Sigmoid colon (tissue), 7 donors: Measurements from ENCODE around the gene TBX5. TPM values are rescaled to one million over a fixed set of nuclear protein-coding genes. Genes with fewer than 3 reads are reported as not detected.

Experiments
- DNase-seq: peaks from one replicate; pipeline ENCODE4 v3.0.0-alpha.2; 2019
- H3K27ac ChIP-seq, 4 donors: fragments of 200-600 bp; sonication (generic); one replicate each; pipeline ENCODE4 v1.5.1; 2016 to 2019; ENCODE audit warnings: mild to moderate bottlenecking in 1 of 4
- H3K27me3 ChIP-seq, 3 donors: fragments of 200-600 bp; sonication (generic); one replicate each; pipeline ENCODE4 v1.5.1; 2019; ENCODE audit warnings: mild to moderate bottlenecking in 1 of 3
- H3K36me3 ChIP-seq, 4 donors: fragments of 200-600 bp; sonication (generic); one replicate each; pipeline ENCODE4 v1.5.1; 2016 to 2019
- H3K4me1 ChIP-seq, 4 donors: fragments of 200-600 bp; sonication (generic); one replicate each; pipeline ENCODE4 v1.5.1; 2017 to 2019
- H3K4me3 ChIP-seq, 4 donors: fragments of 200-600 bp; sonication (generic); one replicate each; pipeline ENCODE4 v1.5.1; 2017 to 2019; ENCODE audit warnings: mild to moderate bottlenecking in 2 of 4, moderate library complexity in 1 of 4
- H3K9me3 ChIP-seq, 4 donors: fragments of 200-600 bp in 3 of 4; sonication (generic) in 3 of 4; one replicate each; pipeline versions ENCODE4 v1.5.1 to v1.6.1; 2013 to 2019
- EP300 ChIP-seq, 4 donors: sonication (generic); formaldehyde crosslinking; IDR thresholded peaks; one replicate each; pipeline ENCODE4 v1.6.1; 2017; ENCODE audit warnings: antibody characterized with exemption in 4 of 4
- POLR2A ChIP-seq, 2 donors: fragments of 450-650 bp; IDR thresholded peaks; one replicate each; pipeline ENCODE4 v1.6.1; 2016; ENCODE audit warnings: antibody characterized with exemption in 2 of 2, mild to moderate bottlenecking in 2 of 2, moderate library complexity in 2 of 2
- POLR2AphosphoS5 ChIP-seq, 4 donors: sonication (generic); formaldehyde crosslinking; IDR thresholded peaks; one replicate each; pipeline ENCODE4 v1.6.1; 2017; ENCODE audit warnings: antibody characterized with exemption in 4 of 4
- whole genome bisulfite sequencing, 2 donors: extraction: QIAGEN DNeasy Blood & Tissue Kit; methylation state at CpG; one replicate each; pipeline ENCODE4 v1.1.7; 2013; 5-methylcytosine and 5-hydroxymethylcytosine counted together
- intact Hi-C: fragments of 100-400 bp; cut with DNase I; formaldehyde crosslinking; loops from one replicate; pipeline ENCODE4 v1.15.1; 2023
- polyA plus RNA-seq, 3 donors: library from polyadenylated mRNA; stranded (reverse); fragments of 200-250 nt; gene quantifications; one replicate each; pipeline ENCODE4 v1.2.3, GENCODE V29; 2013
- total RNA-seq, 4 donors: library from RNA; depleted of rRNA; stranded (reverse); fragments of >200 nt; gene quantifications; one replicate each; pipeline ENCODE4 v1.1.0, GENCODE V29; 2016
- TF ChIP-seq, protein P1 (sequence below), 4 experiments: fragments of 450-650 bp in 3 of 4; fragments of 200-600 bp in 1 of 4; IDR thresholded peaks; one replicate each; pipeline ENCODE4 v1.5.1; 2016 to 2019; ENCODE audit warnings: antibody characterized with exemption in 4 of 4, mild to moderate bottlenecking in 3 of 4, moderate library complexity in 2 of 4
- donor health status: healthy with polysubstance abuse.
- donor health status: Bipolar disorder and iron deficiency.
- donor health status: healthy.

Gene TBX5
- total and polyA plus RNA-seq, 7 donors, result not detected

DNA sequence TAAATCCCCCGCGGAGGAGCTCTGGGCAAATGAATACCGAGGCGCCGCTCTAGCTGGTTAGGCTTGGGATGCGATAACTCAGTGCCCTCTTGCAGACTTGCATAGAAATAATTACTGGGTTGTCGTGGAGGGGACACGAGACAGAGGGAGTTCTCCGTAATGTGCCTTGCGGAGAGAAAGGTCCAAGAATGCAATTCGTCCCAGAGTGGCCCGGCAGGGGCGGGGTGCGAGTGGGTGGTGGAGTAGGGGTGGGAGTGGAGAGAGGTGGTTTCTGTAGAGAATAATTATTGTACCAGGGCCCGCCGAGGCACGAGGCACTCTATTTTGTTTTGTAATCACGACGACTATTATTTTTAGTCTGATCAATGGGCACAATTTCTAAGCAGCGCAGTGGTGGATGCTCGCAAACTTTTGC is 2.5 kb upstream of the TBX5 start:
- no peaks in the 10 kb centered on the region for H3K9me3 ChIP-seq
- peaks cover 0 to 35% (median 28%) of the 10 kb centered on the region in 4 donors for H3K4me1 ChIP-seq
- peaks cover 43 to 100% (median 95%) of the 10 kb centered on the region in 3 donors for H3K27me3 ChIP-seq
- 6 to 15% methylated on average over 21 of the region's 21 CpGs for WGBS, 2 donors
- no peak for DNase-seq
- no peak for TF ChIP-seq POLR2AphosphoS5 (IDR thresholded peaks at IDR 0.05)
- TF ChIP-seq POLR2A (IDR thresholded peaks at IDR 0.05), result no peak
- TF ChIP-seq, protein P1, sequence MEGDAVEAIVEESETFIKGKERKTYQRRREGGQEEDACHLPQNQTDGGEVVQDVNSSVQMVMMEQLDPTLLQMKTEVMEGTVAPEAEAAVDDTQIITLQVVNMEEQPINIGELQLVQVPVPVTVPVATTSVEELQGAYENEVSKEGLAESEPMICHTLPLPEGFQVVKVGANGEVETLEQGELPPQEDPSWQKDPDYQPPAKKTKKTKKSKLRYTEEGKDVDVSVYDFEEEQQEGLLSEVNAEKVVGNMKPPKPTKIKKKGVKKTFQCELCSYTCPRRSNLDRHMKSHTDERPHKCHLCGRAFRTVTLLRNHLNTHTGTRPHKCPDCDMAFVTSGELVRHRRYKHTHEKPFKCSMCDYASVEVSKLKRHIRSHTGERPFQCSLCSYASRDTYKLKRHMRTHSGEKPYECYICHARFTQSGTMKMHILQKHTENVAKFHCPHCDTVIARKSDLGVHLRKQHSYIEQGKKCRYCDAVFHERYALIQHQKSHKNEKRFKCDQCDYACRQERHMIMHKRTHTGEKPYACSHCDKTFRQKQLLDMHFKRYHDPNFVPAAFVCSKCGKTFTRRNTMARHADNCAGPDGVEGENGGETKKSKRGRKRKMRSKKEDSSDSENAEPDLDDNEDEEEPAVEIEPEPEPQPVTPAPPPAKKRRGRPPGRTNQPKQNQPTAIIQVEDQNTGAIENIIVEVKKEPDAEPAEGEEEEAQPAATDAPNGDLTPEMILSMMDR (IDR thresholded peaks at IDR 0.05), result no peak
- TF ChIP-seq EP300 (IDR thresholded peaks at IDR 0.05), result no peak
- intact Hi-C loops, result no loop called here
- no peaks in the 10 kb centered on the region for H3K36me3 ChIP-seq
- peak overlapping the region in 2 of 4 donors; percentile 43 to 49 for H3K4me3 ChIP-seq
- peak overlapping the region in 1 of 4 donors; percentile 88 for H3K27ac ChIP-seq

DNA sequence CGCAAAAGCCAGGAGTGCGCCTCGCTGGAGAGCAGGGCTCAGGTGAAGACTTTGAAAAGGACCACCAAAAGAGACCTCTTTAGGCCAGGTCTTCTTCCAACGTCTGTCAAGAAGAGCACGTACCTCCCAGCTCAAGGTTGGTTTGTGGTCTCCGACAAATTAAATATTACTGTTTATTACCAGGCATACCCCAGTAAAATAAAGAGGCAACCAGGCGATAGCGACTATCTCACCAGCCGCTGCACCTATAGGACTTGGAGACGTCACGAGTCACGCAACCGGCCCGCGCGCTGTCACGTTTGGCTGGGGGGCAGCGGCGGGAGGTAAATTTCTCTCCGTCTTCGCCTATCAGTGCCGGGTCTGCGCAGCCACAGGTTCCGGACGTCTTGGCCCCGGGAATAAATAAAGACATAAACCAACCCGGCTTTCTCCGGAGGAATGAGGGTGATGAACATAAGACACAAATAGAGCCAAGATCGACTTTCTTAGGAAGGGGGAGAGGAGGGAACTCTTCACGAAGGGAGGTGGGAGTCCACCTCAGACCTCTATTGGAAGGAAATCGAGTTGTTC is 2.0 kb upstream of the TBX5 start:
- intact Hi-C loops, result no loop called here
- Histone ChIP-seq H3K4me1 (peaks cover 0 to 35% (median 28%) of the 10 kb centered on the region in 4 donors), H3K36me3 (no peaks in the 10 kb centered on the region), H3K27ac (peak overlapping the region in 1 of 4 donors; percentile 88), H3K4me3 (no peak overlapping the region), H3K9me3 (no peaks in the 10 kb centered on the region), H3K27me3 (peaks cover 45 to 100% (median 95%) of the 10 kb centered on the region in 3 donors)
- TF ChIP-seq POLR2AphosphoS5 (IDR thresholded peaks at IDR 0.05) (no peak), EP300 (IDR thresholded peaks at IDR 0.05) (no peak)
- WGBS, 2 donors, result 7 to 23% methylated on average over 31 of the region's 31 CpGs
- DNase-seq, result no peak

DNA sequence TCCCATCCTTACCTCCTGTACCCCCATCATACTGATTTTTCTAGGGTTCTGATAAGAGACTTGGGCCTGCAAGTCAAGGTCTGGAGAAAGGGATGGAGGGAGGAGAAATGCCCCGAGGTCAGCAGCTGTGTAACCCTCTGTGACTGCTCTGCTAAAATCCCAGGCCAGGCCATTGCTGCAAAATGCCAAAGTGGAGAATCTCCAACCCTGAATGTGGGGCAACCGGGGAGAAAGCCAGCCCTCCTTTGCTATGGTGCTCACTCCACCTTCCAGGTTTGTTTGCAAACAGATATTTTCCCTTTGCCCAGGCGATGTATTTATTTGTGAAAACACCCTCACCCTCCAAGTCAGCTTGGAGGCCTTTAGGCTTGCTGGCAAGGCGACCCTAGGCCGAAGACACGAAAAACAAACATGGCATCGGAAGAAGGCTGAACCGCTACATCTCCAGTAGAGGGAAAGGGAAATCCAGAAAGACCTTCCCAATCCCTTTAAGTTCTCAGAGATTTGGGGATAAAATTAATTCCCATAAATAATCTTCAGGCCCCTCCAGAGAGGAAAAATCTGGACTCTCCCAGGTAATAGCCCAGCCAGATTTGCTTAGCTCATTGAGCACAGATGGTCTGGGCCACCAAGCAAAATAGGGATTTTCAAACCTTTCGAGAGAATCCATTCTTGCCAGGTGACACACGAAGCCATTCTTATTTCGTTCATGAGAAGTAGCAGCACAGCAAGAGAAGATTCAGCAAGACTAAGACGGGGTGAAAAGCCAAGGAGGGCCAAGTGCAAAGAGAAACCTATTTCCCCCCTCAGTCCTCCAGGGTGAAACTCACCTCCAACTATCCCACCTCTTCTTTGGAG is 1.3 kb upstream of the TBX5 start:
- Histone ChIP-seq H3K27me3 (peaks cover 47 to 100% (median 95%) of the 10 kb centered on the region in 3 donors), H3K36me3 (no peaks in the 10 kb centered on the region), H3K4me1 (peaks cover 0 to 35% (median 28%) of the 10 kb centered on the region in 4 donors), H3K4me3 (no peak overlapping the region), H3K9me3 (no peaks in the 10 kb centered on the region), H3K27ac (peak overlapping the region in 1 of 4 donors; percentile 88)
- no peak for DNase-seq
- TF ChIP-seq EP300 (IDR thresholded peaks at IDR 0.05), result no peak
- TF ChIP-seq, protein P1 (IDR thresholded peaks at IDR 0.05), result no peak
- TF ChIP-seq POLR2AphosphoS5 (IDR thresholded peaks at IDR 0.05), result no peak
- TF ChIP-seq POLR2A (IDR thresholded peaks at IDR 0.05), result no peak
- intact Hi-C loops, result no loop called here
- WGBS, 2 donors, result 11 to 27% methylated on average over 12 of the region's 12 CpGs

DNA sequence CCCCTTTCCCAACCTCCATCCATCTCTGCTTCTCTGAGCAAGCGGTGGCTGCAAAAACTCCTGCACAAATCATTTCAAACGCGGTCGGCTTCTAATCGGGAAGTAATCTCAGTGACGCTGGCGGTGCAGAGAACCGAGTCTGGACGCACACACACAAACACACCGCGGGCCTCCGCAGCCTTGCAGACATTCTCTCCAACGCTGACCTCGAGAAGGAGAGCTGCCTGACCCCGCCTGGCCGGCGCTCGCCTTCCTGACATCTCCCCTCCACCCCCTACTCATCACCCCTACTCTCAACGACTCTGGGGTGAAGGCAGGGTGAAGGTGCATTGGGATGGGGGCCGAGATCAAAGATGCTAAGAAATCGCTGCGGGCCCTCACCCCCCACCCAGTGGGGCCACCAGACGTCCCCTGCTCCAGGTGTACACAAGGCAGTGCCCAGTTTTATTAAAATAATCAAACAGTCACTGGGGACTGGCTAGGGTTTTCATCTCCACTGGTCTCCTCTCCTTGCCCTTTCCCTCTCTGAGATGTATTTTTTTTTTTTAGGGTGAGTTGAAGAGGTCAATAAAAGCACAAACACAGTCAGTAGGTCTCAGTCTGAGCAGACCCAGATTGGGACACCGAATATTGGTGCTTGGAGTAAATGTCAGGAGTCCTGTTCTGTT is 506 bp upstream of the TBX5 start:
- H3K4me3 ChIP-seq, result no peak overlapping the region
- 3 to 7% methylated on average over 24 of the region's 24 CpGs for WGBS, 2 donors
- H3K36me3 ChIP-seq, result no peaks in the 10 kb centered on the region
- TF ChIP-seq POLR2A (IDR thresholded peaks at IDR 0.05), result no peak
- TF ChIP-seq, protein P1 (IDR thresholded peaks at IDR 0.05), result no peak
- TF ChIP-seq EP300 (IDR thresholded peaks at IDR 0.05), result no peak
- TF ChIP-seq POLR2AphosphoS5 (IDR thresholded peaks at IDR 0.05), result no peak
- H3K27me3 ChIP-seq, result peaks cover 47 to 100% (median 95%) of the 10 kb centered on the region in 3 donors
- no peaks in the 10 kb centered on the region for H3K9me3 ChIP-seq
- intact Hi-C loops, result no loop called here
- peak overlapping the region in 1 of 4 donors; percentile 88 for H3K27ac ChIP-seq
- peaks cover 0 to 35% (median 28%) of the 10 kb centered on the region in 4 donors for H3K4me1 ChIP-seq
- no peak for DNase-seq
